SU-DHL-6 (cell line): ENCODE measurements around the gene AQP9.

Experiments used
- H2AFZ ChIP-seq: fragments of 200-600 bp; sonication (generic); 2 replicates; pipeline ENCODE4 v1.6.1; 2014; ENCODE audit warnings: low read depth, mild to moderate bottlenecking, moderate library complexity, mixed read lengths, antibody characterized with exemption, low read length; ENCODE audit not compliant: severe bottlenecking
- H3F3A ChIP-seq: fragments of 200-600 bp; shearing (Covaris generic); 2 replicates; pipeline ENCODE4 v1.6.0; 2016; ENCODE audit warnings: antibody characterized with exemption, mild to moderate bottlenecking; ENCODE audit not compliant: insufficient read depth
- H3K27ac ChIP-seq: fragments of 200-600 bp; sonication (generic); 2 replicates; pipeline ENCODE4 v1.5.1; 2016; ENCODE audit warnings: low read depth, mild to moderate bottlenecking, low read length, moderate library complexity, mixed read lengths
- H3K27me3 ChIP-seq: fragments of 200-600 bp; sonication (generic), shearing (Covaris generic); 2 replicates; pipeline ENCODE4 v1.6.0; 2014; ENCODE audit warnings: mild to moderate bottlenecking, low read length
- H3K36me3 ChIP-seq: fragments of 200-600 bp; sonication (generic); 2 replicates; pipeline ENCODE4 v1.6.1; 2014; ENCODE audit warnings: mild to moderate bottlenecking, low read length, mixed read lengths
- H3K4me2 ChIP-seq: fragments of 300-600, 200-600 bp; shearing (Covaris generic), sonication (generic); 2 replicates; pipeline ENCODE4 v1.6.0; 2014; ENCODE audit warnings: low read length, low read depth, mild to moderate bottlenecking; ENCODE audit not compliant: poor library complexity, severe bottlenecking
- H3K4me3 ChIP-seq: fragments of 200-600 bp; sonication (generic); 2 replicates; pipeline ENCODE4 v1.5.1; 2014; ENCODE audit warnings: antibody characterized with exemption, low read length, mild to moderate bottlenecking, mixed read lengths; ENCODE audit not compliant: insufficient read depth, poor library complexity, severe bottlenecking
- H3K79me2 ChIP-seq: fragments of 200-600 bp; sonication (generic); 2 replicates; pipeline ENCODE4 v1.6.1; 2014; ENCODE audit warnings: mild to moderate bottlenecking, low read length, moderate library complexity; ENCODE audit not compliant: insufficient read depth
- H3K9ac ChIP-seq: fragments of 200-600 bp; sonication (generic); 2 replicates; pipeline ENCODE4 v1.7.0; 2014; ENCODE audit warnings: mild to moderate bottlenecking, low read length
- H3K9me2 ChIP-seq: fragments of 200-600 bp; sonication (generic); replicated peaks from 2 replicates; pipeline ENCODE4 v1.6.1; 2014; ENCODE audit warnings: low read length; ENCODE audit not compliant: insufficient read depth
- H3K9me3 ChIP-seq: fragments of 200-600 bp; sonication (generic); 2 replicates; pipeline ENCODE4 v1.6.1; 2014; ENCODE audit warnings: low read length, mixed read lengths; ENCODE audit not compliant: insufficient read depth
- H4K20me1 ChIP-seq: fragments of 200-600 bp; sonication (generic); 2 replicates; pipeline ENCODE4 v1.6.1; 2014; ENCODE audit warnings: low read depth, mild to moderate bottlenecking, antibody characterized with exemption, low read length, moderate library complexity, mixed read lengths
- EZH2phosphoT487 ChIP-seq: fragments of 200-600 bp; sonication (generic), shearing (Covaris generic); conservative IDR thresholded peaks from 2 replicates; pipeline ENCODE4 v1.6.1; 2018; ENCODE audit warnings: mild to moderate bottlenecking, antibody characterized with exemption, low read length, moderate library complexity, mixed read lengths
- TF ChIP-seq, protein P1 (sequence below): fragments of 200-600 bp; sonication (generic); IDR thresholded peaks from one replicate; pipeline ENCODE4 v1.5.1; 2017; ENCODE audit warnings: antibody characterized with exemption, mild to moderate bottlenecking, low read length, moderate library complexity; ENCODE audit not compliant: insufficient read depth, poor library complexity, severe bottlenecking

Gene AQP9

GRCh38 chr15:58119016-58119415, 19.2 kb upstream of the AQP9 start:
- H3F3A ChIP-seq: no peaks in the 10 kb centered on the region
- no peak for TF ChIP-seq EZH2phosphoT487
- TF ChIP-seq, protein P1, sequence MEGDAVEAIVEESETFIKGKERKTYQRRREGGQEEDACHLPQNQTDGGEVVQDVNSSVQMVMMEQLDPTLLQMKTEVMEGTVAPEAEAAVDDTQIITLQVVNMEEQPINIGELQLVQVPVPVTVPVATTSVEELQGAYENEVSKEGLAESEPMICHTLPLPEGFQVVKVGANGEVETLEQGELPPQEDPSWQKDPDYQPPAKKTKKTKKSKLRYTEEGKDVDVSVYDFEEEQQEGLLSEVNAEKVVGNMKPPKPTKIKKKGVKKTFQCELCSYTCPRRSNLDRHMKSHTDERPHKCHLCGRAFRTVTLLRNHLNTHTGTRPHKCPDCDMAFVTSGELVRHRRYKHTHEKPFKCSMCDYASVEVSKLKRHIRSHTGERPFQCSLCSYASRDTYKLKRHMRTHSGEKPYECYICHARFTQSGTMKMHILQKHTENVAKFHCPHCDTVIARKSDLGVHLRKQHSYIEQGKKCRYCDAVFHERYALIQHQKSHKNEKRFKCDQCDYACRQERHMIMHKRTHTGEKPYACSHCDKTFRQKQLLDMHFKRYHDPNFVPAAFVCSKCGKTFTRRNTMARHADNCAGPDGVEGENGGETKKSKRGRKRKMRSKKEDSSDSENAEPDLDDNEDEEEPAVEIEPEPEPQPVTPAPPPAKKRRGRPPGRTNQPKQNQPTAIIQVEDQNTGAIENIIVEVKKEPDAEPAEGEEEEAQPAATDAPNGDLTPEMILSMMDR: no peak
- H3K4me3 ChIP-seq: no peak overlapping the region
- H3K9me2 ChIP-seq: no peaks in the 10 kb centered on the region
- H3K27me3 ChIP-seq: no peaks in the 10 kb centered on the region
- no peak overlapping the region for H3K9ac ChIP-seq
- no peaks in the 10 kb centered on the region for H3K9me3 ChIP-seq
- no peaks in the 10 kb centered on the region for H3K36me3 ChIP-seq
- no peak overlapping the region for H3K4me2 ChIP-seq
- no peaks in the 10 kb centered on the region for H4K20me1 ChIP-seq
- H2AFZ ChIP-seq: no peak overlapping the region
- H3K79me2 ChIP-seq: no peaks in the 10 kb centered on the region
- H3K27ac ChIP-seq: no peak overlapping the region

- H3K4me2 ChIP-seq: no peak overlapping the region
- H3F3A ChIP-seq: no peaks in the 10 kb centered on the region
- H3K36me3 ChIP-seq: no peaks in the 10 kb centered on the region
- no peak overlapping the region for H3K27ac ChIP-seq
- no peaks in the 10 kb centered on the region for H3K79me2 ChIP-seq
- no peak overlapping the region for H2AFZ ChIP-seq
- no peaks in the 10 kb centered on the region for H4K20me1 ChIP-seq
- no peaks in the 10 kb centered on the region for H3K27me3 ChIP-seq
- H3K9me2 ChIP-seq: no peaks in the 10 kb centered on the region
- no peak overlapping the region for H3K9ac ChIP-seq
- no peak for TF ChIP-seq EZH2phosphoT487
- TF ChIP-seq, protein P1: no peak
- H3K4me3 ChIP-seq: no peak overlapping the region
- 0 out of 2 replicates have a peak, but pooled peaks cover 4% of the 10 kb centered on the region for H3K9me3 ChIP-seq
Observed at GRCh38 chr15:58124585-58124984, 13.6 kb upstream of the AQP9 start.

DNA sequence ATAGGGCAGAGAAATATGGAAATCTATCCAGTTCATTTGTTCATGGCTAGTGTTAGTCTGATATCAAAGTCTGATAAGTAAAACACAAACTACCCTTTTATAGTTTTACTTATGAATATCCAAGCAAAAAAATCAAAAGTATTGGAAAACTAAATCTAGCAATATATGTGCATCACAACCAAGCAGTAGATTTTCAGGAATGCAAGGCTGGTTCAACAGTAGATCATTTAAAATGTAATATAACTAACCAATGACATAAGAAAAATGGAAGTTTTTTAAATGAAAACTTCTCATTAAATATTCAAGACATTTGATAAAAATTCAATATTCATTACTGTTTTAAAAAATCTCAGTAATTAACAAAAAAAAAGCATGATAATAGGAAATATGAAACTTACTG, 12.8 kb upstream of the AQP9 start:
- TF ChIP-seq, protein P1: no peak
- TF ChIP-seq EZH2phosphoT487: no peak
- Histone ChIP-seq H3K4me2 (no peak overlapping the region), H3F3A (no peaks in the 10 kb centered on the region), H3K36me3 (no peaks in the 10 kb centered on the region), H3K9me2 (no peaks in the 10 kb centered on the region), H3K4me3 (no peak overlapping the region), H2AFZ (no peak overlapping the region), H4K20me1 (no peaks in the 10 kb centered on the region), H3K9ac (no peak overlapping the region), H3K79me2 (no peaks in the 10 kb centered on the region), H3K27ac (no peak overlapping the region), H3K27me3 (no peaks in the 10 kb centered on the region), H3K9me3 (0 out of 2 replicates have a peak, but pooled peaks cover 4% of the 10 kb centered on the region)
